K562 (cell line): Measurements from ENCODE around the gene TRABD. TPM values are rescaled to one million over a fixed set of nuclear protein-coding genes. Genes with fewer than 3 reads are reported as not detected.

Experiments
- ATAC-seq: fragments of 200-7000 bp; cut with Tn5 transposase; 3 replicates; pipeline ENCODE4 v1.9.1; 2020; ENCODE audit warnings: moderate library complexity
- BruUV-seq: library from RNA; stranded (reverse); fragments of 400-500 nt; replicated peaks from 2 replicates; lab custom pipeline; 2021; lab: Mats Ljungman, UMichigan
- CTCF ChIA-PET: fragments of 300-600 bp; formaldehyde crosslinking; extraction: SDS; loops from one replicate; lab custom pipeline; 2021; ENCODE audit warnings: low intra/inter-chr PET ratio; lab: Yijun Ruan, JAX
- POLR2A ChIA-PET: fragments of 300-600, 350-650 bp; sonication (Branson Sonifier 250); formaldehyde crosslinking; extraction: SDS; loops from one replicate; lab custom pipeline; 2021; ENCODE audit warnings: antibody characterized with exemption, inconsistent platforms; lab: Yijun Ruan, JAX
- DNase-seq, 4 experiments: peaks; one replicate each; pipeline versions ENCODE4 v3.0.0 to v3.0.0-alpha.2; 2011 to 2018; ENCODE audit warnings: low spot score in 3 of 4, mixed read lengths in 3 of 4; ENCODE audit errors: extremely low read depth in 1 of 4
- FAIRE-seq: peaks from 2 replicates; lab custom pipeline; 2011; peaks lifted over from hg19 to GRCh38; lab: Jason Lieb, UNC
- H2AFZ ChIP-seq: 2 replicates; pipeline ENCODE4 v1.6.0; 2011; ENCODE audit warnings: low read depth, low read length, control low read depth, inconsistent platforms
- H3K27ac ChIP-seq: fragments of 200-600 bp; 3 replicates; pipeline ENCODE4 v1.8.0; 2011; ENCODE audit warnings: low read depth, mild to moderate bottlenecking, control low read depth, inconsistent platforms, low read length, moderate library complexity, mixed read lengths; ENCODE audit errors: extremely low read depth
- H3K27me3 ChIP-seq, 2 experiments: fragments of 300-600 bp in 1 of 2; 2 replicates in 1 of 2; 3 replicates in 1 of 2; pipeline versions ENCODE4 v1.6.0 to v1.8.0; 2011; ENCODE audit warnings: inconsistent platforms in 2 of 2, low read length in 2 of 2, mild to moderate bottlenecking in 1 of 2, mixed read lengths in 1 of 2, moderate library complexity in 1 of 2; ENCODE audit not compliant: control insufficient read depth in 2 of 2, insufficient read depth in 2 of 2
- H3K36me3 ChIP-seq: fragments of 300-600 bp; 3 replicates; pipeline ENCODE4 v1.8.0; 2011; ENCODE audit warnings: mild to moderate bottlenecking, low read length, inconsistent platforms; ENCODE audit not compliant: control insufficient read depth, insufficient read depth
- H3K4me1 ChIP-seq, 2 experiments: fragments of 200-600 bp in 1 of 2; replicated peaks in 1 of 2; 2 replicates in 1 of 2; 3 replicates in 1 of 2; pipeline versions ENCODE4 v1.5.1 to v1.8.0; 2011; ENCODE audit warnings: inconsistent platforms in 2 of 2, low read length in 2 of 2, mild to moderate bottlenecking in 1 of 2, mixed read lengths in 1 of 2, moderate library complexity in 1 of 2; ENCODE audit not compliant: control insufficient read depth in 2 of 2, insufficient read depth in 2 of 2
- H3K4me2 ChIP-seq: 2 replicates; pipeline ENCODE4 v1.6.1; 2011; ENCODE audit warnings: low read length, control low read depth, inconsistent platforms, mixed read lengths; ENCODE audit not compliant: insufficient read depth
- H3K4me3 ChIP-seq: fragments of 200-600 bp; sonication (generic), shearing (Covaris generic); 2 replicates; pipeline ENCODE4 v1.5.1; 2016; ENCODE audit warnings: control low read depth, inconsistent platforms
- H3K79me2 ChIP-seq: fragments of 200-600 bp; 3 replicates; pipeline ENCODE4 v1.8.0; 2011; ENCODE audit warnings: low read length, inconsistent platforms; ENCODE audit not compliant: control insufficient read depth, insufficient read depth
- H3K9ac ChIP-seq, 2 experiments: 2 replicates each; pipeline versions ENCODE4 v1.6.0 to v1.6.1; 2011; ENCODE audit warnings: low read depth in 2 of 2, low read length in 2 of 2, control low read depth in 1 of 2, inconsistent platforms in 1 of 2, mild to moderate bottlenecking in 1 of 2, mixed read lengths in 1 of 2; ENCODE audit not compliant: insufficient read depth in 1 of 2
- H3K9me1 ChIP-seq: one replicate; pipeline ENCODE4 v1.6.0; 2011; ENCODE audit warnings: inconsistent platforms, mild to moderate bottlenecking, low read length, moderate library complexity; ENCODE audit not compliant: control insufficient read depth, insufficient read depth
- H3K9me3 ChIP-seq: replicated peaks from 2 replicates; pipeline ENCODE4 v1.5.1; 2011; ENCODE audit warnings: low read depth, low read length, inconsistent platforms; ENCODE audit not compliant: control insufficient read depth, insufficient read depth
- H4K20me1 ChIP-seq: replicated peaks from 2 replicates; pipeline ENCODE4 v1.6.1; 2011; ENCODE audit warnings: low read length, inconsistent platforms, mixed read lengths; ENCODE audit not compliant: control insufficient read depth, insufficient read depth
- CTCF ChIP-seq, 3 experiments: IDR thresholded peaks in 2 of 3; conservative IDR thresholded peaks in 1 of 3; 2 replicates each; pipeline ENCODE4 v1.5.1; 2011 to 2012; ENCODE audit warnings: low read length in 3 of 3, mild to moderate bottlenecking in 3 of 3, control low read depth in 2 of 3, improper control_type of control experiment in 1 of 3, inconsistent platforms in 1 of 3, low read depth in 1 of 3, mixed read lengths in 1 of 3, moderate library complexity in 1 of 3; ENCODE audit not compliant: insufficient read depth in 2 of 3
- ELF4 ChIP-seq: fragments of 450-650 bp; formaldehyde crosslinking; IDR thresholded peaks from 2 replicates; pipeline ENCODE4 v1.4.0; 2022; ENCODE audit warnings: missing genetic modification characterization
- KDM4B ChIP-seq, 2 experiments: fragments of 450-650 bp in 1 of 2; sonication (generic) in 1 of 2; IDR thresholded peaks; 2 replicates each; pipeline ENCODE4 v1.6.1; 2016 to 2017; ENCODE audit warnings: borderline replicate concordance in 2 of 2, antibody characterized with exemption in 1 of 2, low read depth in 1 of 2, mild to moderate bottlenecking in 1 of 2
- L3MBTL2 ChIP-seq: fragments of 450-650 bp; IDR thresholded peaks from 2 replicates; pipeline ENCODE4 v1.6.1; 2016; ENCODE audit warnings: mild to moderate bottlenecking, moderate library complexity
- LEF1 ChIP-seq: fragments of 450-650 bp; IDR thresholded peaks from 2 replicates; pipeline ENCODE4 v1.6.1; 2016; ENCODE audit warnings: mild to moderate bottlenecking
- MIER1 ChIP-seq: fragments of 450-650 bp; IDR thresholded peaks from 2 replicates; pipeline ENCODE4 v1.6.1; 2016; ENCODE audit warnings: antibody characterized with exemption, mild to moderate bottlenecking, low read depth
- MYNN ChIP-seq, 2 experiments: sonication (generic); formaldehyde crosslinking in 1 of 2; IDR thresholded peaks; 2 replicates each; pipeline versions ENCODE4 v1.5.0 to v1.6.1; 2016 to 2020; ENCODE audit warnings: antibody characterized with exemption in 1 of 2, missing genetic modification reagents in 1 of 2
- NCOA6 ChIP-seq: fragments of 450-650 bp; IDR thresholded peaks from 2 replicates; pipeline ENCODE4 v1.6.1; 2017; ENCODE audit warnings: mild to moderate bottlenecking
- NFIX ChIP-seq: fragments of 250-450 bp; sonication (Bioruptor Pico); IDR thresholded peaks from 2 replicates; pipeline ENCODE4 v1.4.0; 2020; ENCODE audit warnings: low read depth, mild to moderate bottlenecking, moderate library complexity
- NFRKB ChIP-seq: fragments of 450-650 bp; IDR thresholded peaks from 2 replicates; pipeline ENCODE4 v1.6.1; 2016; ENCODE audit warnings: low read depth
- PCBP1 ChIP-seq: fragments of 200-400 bp; formaldehyde crosslinking; IDR thresholded peaks from 2 replicates; pipeline ENCODE4 v1.6.1; 2018; ENCODE audit warnings: mild to moderate bottlenecking, low read depth, low read length; ENCODE audit not compliant: poor library complexity, severe bottlenecking
- SIN3A ChIP-seq, 2 experiments: fragments of 150-350 bp in 1 of 2; IDR thresholded peaks; 2 replicates each; pipeline ENCODE4 v1.6.1; 2011 to 2016; ENCODE audit warnings: borderline replicate concordance in 2 of 2, low read depth in 2 of 2, low read length in 2 of 2, mild to moderate bottlenecking in 2 of 2, moderate library complexity in 2 of 2; ENCODE audit not compliant: control insufficient read depth in 1 of 2
- TARDBP ChIP-seq: fragments of 450-650 bp; IDR thresholded peaks from 2 replicates; pipeline ENCODE4 v1.6.1; 2016
- ZNF165 ChIP-seq: fragments of 250-450 bp; sonication (Bioruptor Pico); IDR thresholded peaks from 2 replicates; pipeline ENCODE4 v1.4.0; 2020; ENCODE audit warnings: borderline replicate concordance
- ZNF24 ChIP-seq: fragments of 450-650 bp; IDR thresholded peaks from 2 replicates; pipeline ENCODE4 v1.6.1; 2016
- ZNF699 ChIP-seq: fragments of 250-450 bp; sonication (Bioruptor Pico); IDR thresholded peaks from 2 replicates; pipeline ENCODE4 v1.8.0; 2021; ENCODE audit warnings: mild to moderate bottlenecking, moderate library complexity; ENCODE audit not compliant: insufficient replicate concordance
- ZZZ3 ChIP-seq: fragments of 450-650 bp; IDR thresholded peaks from 2 replicates; pipeline ENCODE4 v1.6.1; 2016; ENCODE audit warnings: antibody characterized with exemption, mild to moderate bottlenecking, moderate library complexity
- WGBS: fragments of 100-300 bp; shearing (Covaris generic); methylation state at CpG from one replicate; pipeline ENCODE4 v1.1.6; 2016; ENCODE audit warnings: low coverage, mixed read lengths; ENCODE audit not compliant: insufficient coverage; ENCODE audit errors: missing lambda C conversion rate; 5-methylcytosine and 5-hydroxymethylcytosine counted together
- in situ Hi-C: fragments of 300-500 bp; cut with MboI; formaldehyde crosslinking; loops from 4 replicates; pipeline ENCODE4 v1.15.0; 2018; ENCODE audit warnings: inconsistent platforms, mixed read lengths
- intact Hi-C: fragments of 100-400 bp; cut with micrococcal nuclease; formaldehyde crosslinking; loops from 2 replicates; pipeline ENCODE4 v1.14.2; 2022
- polyA plus RNA-seq, 8 experiments: library from polyadenylated mRNA; depleted of rRNA in 4 of 8; stranded (reverse) in 5 of 8; unstranded in 3 of 8; fragments of >200 nt; fragmentation: Nextera tagmentation in 2 of 8; fragmentation: Illumina TruSeq in 1 of 8; extraction: Ambion mirVana in 2 of 8; extraction: Trizol in 1 of 8; gene quantifications; 2 replicates each; pipeline versions ENCODE4 v1.2.1 to v1.2.3, GENCODE V29; 2011 to 2014; ENCODE audit warnings: inconsistent platforms in 1 of 8, missing spikeins in 1 of 8
- total RNA-seq, 7 experiments: library from RNA; depleted of rRNA in 6 of 7; stranded (reverse); fragments of >200 nt in 6 of 7; fragmentation: Illumina TruSeq in 2 of 7; extraction: Trizol in 2 of 7; gene quantifications; 2 replicates each; pipeline versions ENCODE4 v1.2.1 to v1.2.3, GENCODE V29; 2011 to 2021; ENCODE audit warnings: low replicate concordance in 1 of 7
- TF ChIP-seq, protein P1 (sequence below): fragments of 250-450 bp; sonication (Bioruptor Pico); IDR thresholded peaks from 2 replicates; pipeline ENCODE4 v1.8.0; 2021; ENCODE audit warnings: moderate library complexity, mild to moderate bottlenecking, inconsistent platforms

Gene TRABD
- total and polyA plus RNA-seq, 9 of the 15 experiments (the other 6 are each of a cell fraction or from before 2014, with no cell fraction given), result 0.08 to 62.9 (median 14.0) TPM

DNA sequence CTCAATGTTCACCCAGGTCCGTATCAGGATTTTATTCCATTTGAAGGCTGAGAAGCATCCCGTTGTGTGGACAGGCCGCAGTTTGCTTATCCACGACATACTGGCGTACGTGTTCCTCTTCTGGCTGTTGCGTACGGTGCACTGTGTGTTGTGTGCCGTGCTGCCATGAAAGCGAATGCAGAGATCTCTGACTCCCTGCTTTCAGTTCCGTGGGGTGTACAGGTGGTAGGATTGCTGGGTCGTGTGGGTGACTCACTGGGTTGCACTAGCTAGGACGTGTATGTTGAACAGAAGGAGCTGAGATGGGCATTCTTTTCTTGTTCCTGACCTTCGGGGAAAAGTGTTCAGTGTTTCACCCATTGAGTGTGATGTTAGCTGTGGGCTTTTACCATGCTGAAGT lies 25.4 kb downstream of the TRABD start:
- POLR2A ChIA-PET, result no interaction called here
- Histone ChIP-seq H3K4me3 (no peak overlapping the region), H3K27ac (no peak overlapping the region), H3K9me1 (no peaks in the 10 kb centered on the region), H3K9me3 (0 out of 2 replicates have a peak, but pooled peaks cover 2% of the 10 kb centered on the region), H3K9ac (no peak overlapping the region), H2AFZ (no peak overlapping the region), H4K20me1 (0 out of 2 replicates have a peak, but pooled peaks cover 3% of the 10 kb centered on the region), H3K36me3 (peaks cover 66% of the 10 kb centered on the region), H3K79me2 (peaks cover 13% of the 10 kb centered on the region; the same call in 2 of the 3 replicates), H3K4me2 (no peak overlapping the region), H3K4me1 (peaks cover 0 to 30% of the 10 kb centered on the region in 2 experiments; a peak in 2 of 5 replicates), H3K27me3 (no peaks in the 10 kb centered on the region)
- in situ Hi-C loops (loop anchor here (5.0 kb wide), 1 partner anchor 69 kb away; no protein-coding TSS in a partner anchor), intact Hi-C loops (no loop called here)
- DNase-seq (no peak), FAIRE-seq (no peak), ATAC-seq (no peak)
- TF ChIP-seq MIER1 (no peak), NFRKB (no peak), ZZZ3 (no peak), ZNF165 (no peak), MYNN (IDR thresholded peaks at IDR 0.05) (no peak), MYNN (CRISPR knock-in tag; IDR thresholded peaks at IDR 0.05) (no peak), KDM4B (IDR thresholded peaks at IDR 0.05; ENCODE audit: borderline replicate concordance in 2 of 2, low read depth in 1 of 2) (no peak), NCOA6 (no peak), PCBP1 (no peak), L3MBTL2 (no peak), SIN3A (IDR thresholded peaks at IDR 0.05; ENCODE audit: borderline replicate concordance in 2 of 2, control insufficient read depth in 1 of 2, low read depth in 2 of 2, low read length in 2 of 2) (no peak), ELF4 (CRISPR knock-in tag) (no peak), ZNF24 (no peak), ZNF699 (no peak), CTCF (IDR thresholded peaks at IDR 0.05 in 2 of 3, conservative IDR thresholded peaks at IDR 0.05 in 1 of 3; ENCODE audit: insufficient read depth in 2 of 3, low read depth in 1 of 3, low read length in 3 of 3) (no peak), NFIX (CRISPR knock-in tag) (no peak), LEF1 (no peak), TARDBP (no peak)
- TF ChIP-seq, protein P1, sequence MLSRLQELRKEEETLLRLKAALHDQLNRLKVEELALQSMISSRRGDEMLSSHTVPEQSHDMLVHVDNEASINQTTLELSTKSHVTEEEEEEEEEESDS (CRISPR knock-in tag), result no peak
- WGBS, result 93% methylated on average over 13 of the region's 14 CpGs
- CTCF ChIA-PET, result no interaction called here
- no TSS peak for BruUV-seq
